HepG2 (cell line): ENCODE results near the gene MRPL36.

ENCODE experiments used
- BRCA1 ChIP-seq: sonication (generic); formaldehyde crosslinking; IDR thresholded peaks from 2 replicates; pipeline ENCODE4 v1.4.0; 2020; ENCODE audit warnings: missing genetic modification reagents
- ZNF766 ChIP-seq: sonication (generic); formaldehyde crosslinking; IDR thresholded peaks from 2 replicates; pipeline ENCODE4 v1.5.0; 2020; ENCODE audit warnings: missing genetic modification reagents, borderline replicate concordance

DNA sequence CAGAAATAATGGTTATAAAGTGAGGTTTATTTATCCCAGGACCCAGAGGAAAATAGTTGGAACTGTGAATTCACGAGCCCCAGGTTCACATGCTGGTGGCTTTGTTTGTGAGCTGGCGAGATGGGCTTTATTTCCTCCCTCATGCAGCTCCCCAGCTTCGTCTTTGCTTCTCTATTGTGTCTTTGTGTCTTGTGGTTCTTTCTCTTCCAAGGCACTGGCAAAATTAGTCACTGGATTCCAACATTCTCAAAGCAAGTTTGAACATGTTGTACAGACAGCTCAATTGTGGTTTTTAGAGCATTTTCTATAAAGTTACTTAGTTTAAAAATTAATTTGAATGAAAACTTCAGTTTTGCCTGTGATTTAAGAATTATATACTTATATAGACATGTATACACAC, 8.8 kb upstream of the MRPL36 start:
- TF ChIP-seq ZNF766 (CRISPR knock-in tag) (no peak), BRCA1 (no peak)
